Thymus (tissue), 14 donors: ENCODE data around the gene APAF1. TPM values are rescaled to one million over a fixed set of nuclear protein-coding genes. Genes with fewer than 3 reads are reported as not detected.
"Not testable (repeated sequence)": the region's sequence is repeated elsewhere in the genome, so short reads cannot be mapped to it uniquely, and the experiment has no call there.

Experiments
- DNase-seq, 9 donors: peaks; one replicate each; pipeline ENCODE4 v3.0.0-alpha.2; 2013; ENCODE audit warnings: low spot score in 9 of 9, low read depth in 6 of 9, missing footprints in 1 of 9
- H3K27ac ChIP-seq, 2 donors: one replicate each; pipeline ENCODE4 v1.5.1; 2013; ENCODE audit warnings: control low read depth in 1 of 2, low read depth in 1 of 2, low read length in 1 of 2, mild to moderate bottlenecking in 1 of 2, moderate library complexity in 1 of 2
- H3K27me3 ChIP-seq, 2 donors: one replicate each; pipeline ENCODE4 v1.5.1; 2013; ENCODE audit warnings: low read length in 1 of 2; ENCODE audit not compliant: control insufficient read depth in 2 of 2, insufficient read depth in 1 of 2
- H3K36me3 ChIP-seq, 2 donors: one replicate each; pipeline ENCODE4 v1.5.1; 2013; ENCODE audit warnings: low read length in 1 of 2, mild to moderate bottlenecking in 1 of 2, moderate library complexity in 1 of 2; ENCODE audit not compliant: control insufficient read depth in 2 of 2, insufficient read depth in 2 of 2
- H3K4me1 ChIP-seq, 2 donors: one replicate each; pipeline ENCODE4 v1.5.1; 2013; ENCODE audit warnings: low read length in 2 of 2; ENCODE audit not compliant: control insufficient read depth in 2 of 2, insufficient read depth in 2 of 2
- H3K4me3 ChIP-seq, 2 donors: one replicate each; pipeline ENCODE4 v1.5.1; 2013; ENCODE audit warnings: low read length in 2 of 2, control low read depth in 1 of 2, mild to moderate bottlenecking in 1 of 2
- H3K9me3 ChIP-seq, 2 donors: one replicate each; pipeline ENCODE4 v1.5.1; 2013; ENCODE audit warnings: low read length in 1 of 2, mild to moderate bottlenecking in 1 of 2; ENCODE audit not compliant: control insufficient read depth in 2 of 2, insufficient read depth in 1 of 2
- WGBS: extraction: QIAGEN DNeasy Blood & Tissue Kit; methylation state at CpG from one replicate; pipeline ENCODE4 v1.1.7; 2013; 5-methylcytosine and 5-hydroxymethylcytosine counted together
- long read RNA-seq, 10 donors: transcript quantifications; one replicate each; lab custom pipeline, GENCODE V29; 2026
- polyA plus RNA-seq: library from polyadenylated mRNA; stranded (reverse); fragments of 200-250 nt; gene quantifications from one replicate; pipeline ENCODE4 v1.2.3, GENCODE V29; 2013
- total RNA-seq: library from RNA; stranded (reverse); fragments of 120-200 nt; gene quantifications from one replicate; pipeline ENCODE4 v1.2.4, GENCODE V29; 2013
- donor health status: healthy.

APAF1 gene
- 10.5 TPM for total RNA-seq
- 14.2 TPM for polyA plus RNA-seq
- long read RNA-seq, donor 1 = 0 reads
- long read RNA-seq, donor 2 = 0 reads
- long read RNA-seq, donor 3, full-length matches to known transcripts = 2 of 2 reads
- long read RNA-seq, donor 3, partial matches to known transcripts = 0 of 2 reads
- long read RNA-seq, donor 3, other reads (novel, unspliced or antisense) = 0 of 2 reads
- long read RNA-seq, donor 4, partial matches to known transcripts = 0 of 1 reads
- long read RNA-seq, donor 4, other reads (novel, unspliced or antisense) = 0 of 1 reads
- long read RNA-seq, donor 5 = 0 reads
- long read RNA-seq, donor 6 = 0 reads
- long read RNA-seq, donor 7 = 0 reads
- long read RNA-seq, donor 8, full-length matches to known transcripts = 2 of 2 reads
- long read RNA-seq, donor 8, partial matches to known transcripts = 0 of 2 reads
- long read RNA-seq, donor 8, other reads (novel, unspliced or antisense) = 0 of 2 reads
- long read RNA-seq, donor 9 = 0 reads
- long read RNA-seq, donor 10 = 0 reads

GRCh38 chr12:98644712-98645571, at the start of gene APAF1, which contains the start of gene IKBIP:
Gene APAF1 (plus strand): TSS chr12:98645290. CDS start chr12:98648360, 3,070 bp downstream.
Gene IKBIP (minus strand): TSS chr12:98644788. CDS start chr12:98644701, 87 bp downstream.
- WGBS = under 1% methylated on average over 91 of the region's 91 CpGs
- Histone ChIP-seq H3K4me3 (peak within 1 kb of the TSS; percentile 55 to 96), H3K27ac (peak within 1 kb of the TSS; percentile 82 to 91), H3K27me3 (no peaks in the 10 kb centered on the region), H3K4me1 (peaks cover 2 to 7% of the 10 kb centered on the region in 2 donors), H3K36me3 (peaks cover 0 to 6% of the 10 kb centered on the region in 2 donors), H3K9me3 (peaks cover 0 to 2% of the 10 kb centered on the region in 2 donors)
- DNase-seq = peak; percentile 78 to 97 (median 94)

- peaks cover 3 to 10% of the 10 kb centered on the region in 2 donors for H3K4me1 ChIP-seq
- 96% methylated on average over 5 of the region's 5 CpGs for WGBS
- H3K4me3 ChIP-seq, H3K27me3 ChIP-seq, DNase-seq, H3K27ac ChIP-seq, H3K9me3 ChIP-seq: not testable (repeated sequence)
- peaks cover 36 to 56% of the 10 kb centered on the region in 2 donors for H3K36me3 ChIP-seq
These were observed 47.8 kb upstream of the APAF1 start for GRCh38 chr12:98597313-98597712.

GRCh38 chr12:98601924-98602323, 43.2 kb upstream of the APAF1 start:
- H3K27me3 ChIP-seq = no peaks in the 10 kb centered on the region
- peaks cover 48 to 70% of the 10 kb centered on the region in 2 donors for H3K36me3 ChIP-seq
- no peaks in the 10 kb centered on the region for H3K9me3 ChIP-seq
- no peaks in the 10 kb centered on the region for H3K4me1 ChIP-seq
- no peak overlapping the region for H3K4me3 ChIP-seq
- DNase-seq = no peak
- H3K27ac ChIP-seq = no peak overlapping the region
- 98% methylated on average over 8 of the region's 8 CpGs for WGBS

GRCh38 chr12:98606359-98606988, 38.6 kb upstream of the APAF1 start:
- Histone ChIP-seq H3K4me3 (no peak overlapping the region), H3K27me3 (no peaks in the 10 kb centered on the region), H3K27ac (no peak overlapping the region), H3K4me1 (no peaks in the 10 kb centered on the region), H3K36me3 (peaks cover 11 to 27% of the 10 kb centered on the region in 2 donors), H3K9me3 (no peaks in the 10 kb centered on the region)
- 81% methylated on average over 2 of the region's 2 CpGs for WGBS
- DNase-seq = no peak

GRCh38 chr12:98610596-98610995, 34.5 kb upstream of the APAF1 start:
- peaks cover 0 to 9% of the 10 kb centered on the region in 2 donors for H3K4me1 ChIP-seq
- no peak for DNase-seq
- H3K27me3 ChIP-seq = no peaks in the 10 kb centered on the region
- H3K36me3 ChIP-seq = no peaks in the 10 kb centered on the region
- no peaks in the 10 kb centered on the region for H3K9me3 ChIP-seq
- H3K4me3 ChIP-seq = no peak overlapping the region
- H3K27ac ChIP-seq = no peak overlapping the region
- 97% methylated on average over 2 of the region's 2 CpGs for WGBS

GRCh38 chr12:98612696-98613334, 32.3 kb upstream of the APAF1 start:
- Histone ChIP-seq H3K4me1 (peaks cover 0 to 9% of the 10 kb centered on the region in 2 donors), H3K9me3 (no peaks in the 10 kb centered on the region), H3K27me3 (no peaks in the 10 kb centered on the region), H3K27ac (peak overlapping the region; percentile 40 to 64), H3K4me3 (no peak overlapping the region), H3K36me3 (no peaks in the 10 kb centered on the region)
- 73% methylated on average over 5 of the region's 5 CpGs for WGBS
- peak in 5 of 9 donors; percentile 17 to 69 (median 43) for DNase-seq

GRCh38 chr12:98618952-98619351, 26.1 kb upstream of the APAF1 start:
- H3K4me3 ChIP-seq = no peak overlapping the region
- no peaks in the 10 kb centered on the region for H3K27me3 ChIP-seq
- no peak overlapping the region for H3K27ac ChIP-seq
- H3K36me3 ChIP-seq = no peaks in the 10 kb centered on the region
- H3K4me1 ChIP-seq = no peaks in the 10 kb centered on the region
- no peaks in the 10 kb centered on the region for H3K9me3 ChIP-seq
- WGBS = 52% methylated on average over 4 of the region's 4 CpGs
- no peak for DNase-seq

- H3K4me1 ChIP-seq = no peaks in the 10 kb centered on the region
- H3K27me3 ChIP-seq = no peaks in the 10 kb centered on the region
- no peak overlapping the region for H3K27ac ChIP-seq
- H3K4me3 ChIP-seq = no peak overlapping the region
- DNase-seq = peak in 1 of 9 donors; percentile 7
- H3K36me3 ChIP-seq = peaks cover 5 to 11% of the 10 kb centered on the region in 2 donors
- WGBS = 94% methylated on average over 4 of the region's 4 CpGs
- no peaks in the 10 kb centered on the region for H3K9me3 ChIP-seq
These were observed 9.3 kb upstream of the APAF1 start for GRCh38 chr12:98635657-98636323.
